HEK293 (cell line): ENCODE measurements around the gene GGN.

ENCODE experiments used
- EGR2 ChIP-seq: fragments of 450-650 bp; formaldehyde crosslinking; IDR thresholded peaks from 2 replicates; pipeline ENCODE4 v1.5.1; 2016; ENCODE audit warnings: low read depth, missing biosample characterization, missing genetic modification characterization
- HIC1 ChIP-seq: fragments of 450-650 bp; formaldehyde crosslinking; IDR thresholded peaks from 2 replicates; pipeline ENCODE4 v1.5.1; 2016; ENCODE audit warnings: missing biosample characterization, missing genetic modification characterization
- KLF16 ChIP-seq: fragments of 450-650 bp; formaldehyde crosslinking; IDR thresholded peaks from 2 replicates; pipeline ENCODE4 v1.5.1; 2017; ENCODE audit warnings: missing biosample characterization, missing genetic modification characterization
- KLF7 ChIP-seq: fragments of 450-650 bp; formaldehyde crosslinking; IDR thresholded peaks from 2 replicates; pipeline ENCODE4 v1.5.1; 2016; ENCODE audit warnings: missing biosample characterization, missing genetic modification characterization, borderline replicate concordance
- KLF8 ChIP-seq: fragments of 450-650 bp; formaldehyde crosslinking; IDR thresholded peaks from 2 replicates; pipeline ENCODE4 v1.5.1; 2016; ENCODE audit warnings: missing biosample characterization, missing genetic modification characterization
- OSR2 ChIP-seq: fragments of 450-650 bp; formaldehyde crosslinking; IDR thresholded peaks from 2 replicates; pipeline ENCODE4 v1.5.1; 2016; ENCODE audit warnings: missing biosample characterization, missing genetic modification characterization
- PATZ1 ChIP-seq: fragments of 450-650 bp; formaldehyde crosslinking; IDR thresholded peaks from 2 replicates; pipeline ENCODE4 v1.5.1; 2016; ENCODE audit warnings: missing biosample characterization, missing genetic modification characterization
- ZBTB8A ChIP-seq: fragments of 450-650 bp; formaldehyde crosslinking; IDR thresholded peaks from 2 replicates; pipeline ENCODE4 v1.5.1; 2016; ENCODE audit warnings: missing biosample characterization, missing genetic modification characterization
- ZFP3 ChIP-seq: fragments of 450-650 bp; formaldehyde crosslinking; IDR thresholded peaks from 2 replicates; pipeline ENCODE4 v1.5.1; 2016; ENCODE audit warnings: low read depth, missing biosample characterization, missing genetic modification characterization
- ZFP37 ChIP-seq: fragments of 450-650 bp; formaldehyde crosslinking; IDR thresholded peaks from 2 replicates; pipeline ENCODE4 v1.5.1; 2016; ENCODE audit warnings: missing biosample characterization, missing genetic modification characterization
- ZNF112 ChIP-seq: fragments of 450-650 bp; formaldehyde crosslinking; IDR thresholded peaks from 2 replicates; pipeline ENCODE4 v1.5.0; 2017; ENCODE audit warnings: missing biosample characterization, missing genetic modification characterization
- ZNF2 ChIP-seq: fragments of 450-650 bp; formaldehyde crosslinking; IDR thresholded peaks from 2 replicates; pipeline ENCODE4 v1.5.1; 2016; ENCODE audit warnings: missing biosample characterization, missing genetic modification characterization
- ZNF341 ChIP-seq: fragments of 450-650 bp; formaldehyde crosslinking; IDR thresholded peaks from 2 replicates; pipeline ENCODE4; 2016; ENCODE audit warnings: low read depth, missing biosample characterization, missing genetic modification characterization
- ZNF423 ChIP-seq: fragments of 450-650 bp; formaldehyde crosslinking; IDR thresholded peaks from 2 replicates; pipeline ENCODE4 v1.5.1; 2016; ENCODE audit warnings: missing biosample characterization, missing genetic modification characterization
- ZNF473 ChIP-seq: fragments of 450-650 bp; formaldehyde crosslinking; IDR thresholded peaks from 2 replicates; pipeline ENCODE4 v1.5.1; 2017; ENCODE audit warnings: missing biosample characterization, missing genetic modification characterization
- ZNF48 ChIP-seq: fragments of 450-650 bp; formaldehyde crosslinking; IDR thresholded peaks from 2 replicates; pipeline ENCODE4 v1.5.1; 2016; ENCODE audit warnings: missing biosample characterization, missing genetic modification characterization
- ZNF529 ChIP-seq: fragments of 450-650 bp; formaldehyde crosslinking; IDR thresholded peaks from 2 replicates; pipeline ENCODE4 v1.5.1; 2017; ENCODE audit warnings: missing genetic modification characterization, missing biosample characterization; ENCODE audit not compliant: insufficient replicate concordance
- ZNF558 ChIP-seq: fragments of 450-650 bp; formaldehyde crosslinking; IDR thresholded peaks from 2 replicates; pipeline ENCODE4 v1.5.1; 2016; ENCODE audit warnings: missing biosample characterization, missing genetic modification characterization
- ZNF561 ChIP-seq: fragments of 450-650 bp; IDR thresholded peaks from 2 replicates; pipeline ENCODE4 v1.5.1; 2018; ENCODE audit warnings: missing biosample characterization, missing genetic modification characterization, borderline replicate concordance
- ZNF600 ChIP-seq: fragments of 450-650 bp; formaldehyde crosslinking; IDR thresholded peaks from 2 replicates; pipeline ENCODE4 v1.5.1; 2016; ENCODE audit warnings: missing biosample characterization, missing genetic modification characterization
- ZNF623 ChIP-seq: fragments of 450-650 bp; formaldehyde crosslinking; IDR thresholded peaks from 2 replicates; pipeline ENCODE4 v1.5.1; 2016; ENCODE audit warnings: missing biosample characterization, missing genetic modification characterization
- ZNF645 ChIP-seq: fragments of 450-650 bp; formaldehyde crosslinking; IDR thresholded peaks from 2 replicates; pipeline ENCODE4; 2016; ENCODE audit warnings: missing biosample characterization, missing genetic modification characterization
- ZNF701 ChIP-seq: fragments of 450-650 bp; formaldehyde crosslinking; IDR thresholded peaks from 2 replicates; pipeline ENCODE4 v1.5.1; 2016; ENCODE audit warnings: missing biosample characterization, missing genetic modification characterization
- ZNF76 ChIP-seq: fragments of 450-650 bp; formaldehyde crosslinking; IDR thresholded peaks from 2 replicates; pipeline ENCODE4; 2016; ENCODE audit warnings: low read depth, missing biosample characterization, missing genetic modification characterization, borderline replicate concordance
- ZNF777 ChIP-seq: fragments of 450-650 bp; formaldehyde crosslinking; IDR thresholded peaks from 2 replicates; pipeline ENCODE4 v1.5.1; 2017; ENCODE audit warnings: missing biosample characterization, missing genetic modification characterization, borderline replicate concordance
- ZNF843 ChIP-seq: fragments of 450-650 bp; formaldehyde crosslinking; IDR thresholded peaks from 2 replicates; pipeline ENCODE4 v1.5.1; 2016; ENCODE audit warnings: missing biosample characterization, missing genetic modification characterization
- ZSCAN16 ChIP-seq: fragments of 450-650 bp; formaldehyde crosslinking; IDR thresholded peaks from 2 replicates; pipeline ENCODE4 v1.5.1; 2016; ENCODE audit warnings: missing biosample characterization, missing genetic modification characterization
- TF ChIP-seq, protein P1 (sequence below): fragments of 450-650 bp; formaldehyde crosslinking; IDR thresholded peaks from 2 replicates; pipeline ENCODE4 v1.5.1; 2017; ENCODE audit warnings: missing biosample characterization, missing genetic modification characterization
- TF ChIP-seq, protein P2 (sequence below): fragments of 450-650 bp; formaldehyde crosslinking; IDR thresholded peaks from 2 replicates; pipeline ENCODE4 v1.5.1; 2017; ENCODE audit warnings: missing biosample characterization, missing genetic modification characterization
- TF ChIP-seq, protein P3 (sequence below): fragments of 450-650 bp; formaldehyde crosslinking; IDR thresholded peaks from 2 replicates; pipeline ENCODE4 v1.5.1; 2016; ENCODE audit warnings: missing biosample characterization, missing genetic modification characterization

The GGN gene

DNA sequence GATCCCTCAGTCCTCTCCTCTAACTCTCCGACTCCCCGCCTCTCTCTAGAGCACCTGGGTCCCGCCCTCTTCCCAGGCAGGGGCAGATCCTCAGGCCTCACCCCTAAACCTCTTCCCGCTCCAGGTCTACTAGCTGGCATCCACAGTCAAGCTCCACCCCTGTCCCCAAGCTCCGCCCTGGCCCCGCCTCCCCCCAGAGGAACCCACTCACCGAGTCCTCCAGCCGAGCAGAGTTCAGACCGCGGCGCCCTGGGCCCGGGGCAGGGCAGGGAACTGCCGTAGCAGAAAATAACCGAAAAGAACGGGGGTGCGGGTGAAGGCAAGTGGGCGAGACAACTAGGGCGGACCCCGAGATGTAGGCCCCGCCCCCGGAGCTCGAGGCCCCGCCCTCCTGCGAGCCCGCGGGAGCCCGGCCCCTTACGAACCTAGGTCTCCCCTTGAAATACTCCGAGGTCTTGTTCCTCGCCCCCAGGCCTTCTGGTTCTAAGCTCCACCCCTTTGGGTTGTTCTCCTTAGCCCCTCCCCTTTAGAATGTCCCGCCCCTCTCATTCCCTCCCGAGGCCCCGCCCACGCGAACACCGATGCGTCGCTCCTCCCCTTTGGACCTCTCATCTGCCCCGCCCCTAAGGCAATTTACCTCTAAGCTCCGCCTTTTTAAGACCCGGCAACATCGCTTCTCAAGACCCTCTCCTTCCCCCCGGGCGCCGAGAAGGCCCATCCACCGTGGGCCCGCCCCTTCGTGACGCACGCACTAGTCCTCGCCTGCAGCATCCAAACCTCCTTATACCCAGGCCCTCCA is at the start of gene GGN (continued):
- no peak for TF ChIP-seq ZNF529
- TF ChIP-seq, protein P1, sequence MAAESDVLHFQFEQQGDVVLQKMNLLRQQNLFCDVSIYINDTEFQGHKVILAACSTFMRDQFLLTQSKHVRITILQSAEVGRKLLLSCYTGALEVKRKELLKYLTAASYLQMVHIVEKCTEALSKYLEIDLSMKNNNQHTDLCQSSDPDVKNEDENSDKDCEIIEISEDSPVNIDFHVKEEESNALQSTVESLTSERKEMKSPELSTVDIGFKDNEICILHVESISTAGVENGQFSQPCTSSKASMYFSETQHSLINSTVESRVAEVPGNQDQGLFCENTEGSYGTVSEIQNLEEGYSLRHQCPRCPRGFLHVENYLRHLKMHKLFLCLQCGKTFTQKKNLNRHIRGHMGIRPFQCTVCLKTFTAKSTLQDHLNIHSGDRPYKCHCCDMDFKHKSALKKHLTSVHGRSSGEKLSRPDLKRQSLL: no peak
- no peak for TF ChIP-seq ZNF473 (tag by site-specific recombination)
- TF ChIP-seq ZNF76 (tag by site-specific recombination): no peak; the same call in 1 of the 2 replicates
- TF ChIP-seq, protein P2, sequence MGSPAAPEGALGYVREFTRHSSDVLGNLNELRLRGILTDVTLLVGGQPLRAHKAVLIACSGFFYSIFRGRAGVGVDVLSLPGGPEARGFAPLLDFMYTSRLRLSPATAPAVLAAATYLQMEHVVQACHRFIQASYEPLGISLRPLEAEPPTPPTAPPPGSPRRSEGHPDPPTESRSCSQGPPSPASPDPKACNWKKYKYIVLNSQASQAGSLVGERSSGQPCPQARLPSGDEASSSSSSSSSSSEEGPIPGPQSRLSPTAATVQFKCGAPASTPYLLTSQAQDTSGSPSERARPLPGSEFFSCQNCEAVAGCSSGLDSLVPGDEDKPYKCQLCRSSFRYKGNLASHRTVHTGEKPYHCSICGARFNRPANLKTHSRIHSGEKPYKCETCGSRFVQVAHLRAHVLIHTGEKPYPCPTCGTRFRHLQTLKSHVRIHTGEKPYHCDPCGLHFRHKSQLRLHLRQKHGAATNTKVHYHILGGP (tag by site-specific recombination): no peak
- no peak; the same call in 1 of the 2 replicates for TF ChIP-seq KLF7 (tag by site-specific recombination)
- TF ChIP-seq ZNF112: no peak
- no peak for TF ChIP-seq ZNF645
- no peak for TF ChIP-seq ZNF701 (tag by site-specific recombination)
- no peak for TF ChIP-seq ZNF48 (tag by site-specific recombination)
- TF ChIP-seq EGR2 (tag by site-specific recombination): peak; percentile 66
- peak; percentile 10; the same call in 1 of the 2 replicates for TF ChIP-seq ZBTB8A (tag by site-specific recombination)
- peak; percentile 18; the same call in 1 of the 2 replicates for TF ChIP-seq ZNF2
- TF ChIP-seq ZNF561: peak; percentile 61; the same call in 1 of the 2 replicates
- TF ChIP-seq, protein P3, sequence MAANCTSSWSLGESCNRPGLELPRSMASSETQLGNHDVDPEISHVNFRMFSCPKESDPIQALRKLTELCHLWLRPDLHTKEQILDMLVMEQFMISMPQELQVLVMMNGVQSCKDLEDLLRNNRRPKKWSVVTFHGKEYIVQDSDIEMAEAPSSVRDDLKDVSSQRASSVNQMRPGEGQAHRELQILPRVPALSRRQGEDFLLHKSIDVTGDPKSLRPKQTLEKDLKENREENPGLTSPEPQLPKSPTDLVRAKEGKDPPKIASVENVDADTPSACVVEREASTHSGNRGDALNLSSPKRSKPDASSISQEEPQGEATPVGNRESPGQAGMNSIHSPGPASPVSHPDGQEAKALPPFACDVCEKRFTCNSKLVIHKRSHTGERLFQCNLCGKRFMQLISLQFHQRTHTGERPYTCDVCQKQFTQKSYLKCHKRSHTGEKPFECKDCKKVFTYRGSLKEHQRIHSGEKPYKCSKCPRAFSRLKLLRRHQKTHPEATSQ (tag by site-specific recombination): no peak
- no peak for TF ChIP-seq ZNF623
- TF ChIP-seq ZNF600 (tag by site-specific recombination): peak; percentile 97
- no peak for TF ChIP-seq ZFP3 (tag by site-specific recombination)
- no peak for TF ChIP-seq ZNF558 (tag by site-specific recombination)
- TF ChIP-seq ZNF341 (tag by site-specific recombination): peak; percentile 43; the same call in 1 of the 2 replicates
- TF ChIP-seq PATZ1 (tag by site-specific recombination): peak; percentile 8
- no peak for TF ChIP-seq OSR2 (tag by site-specific recombination)
- no peak for TF ChIP-seq ZFP37 (tag by site-specific recombination)
- no peak for TF ChIP-seq HIC1
- TF ChIP-seq KLF16: peak; percentile 97
- peak; percentile 90 for TF ChIP-seq KLF8 (tag by site-specific recombination)
- no peak for TF ChIP-seq ZNF423 (tag by site-specific recombination)
- no peak for TF ChIP-seq ZNF843
- no peak for TF ChIP-seq ZSCAN16 (tag by site-specific recombination)
- TF ChIP-seq ZNF777: no peak
